Iris pigment epithelial cell (primary cell): ENCODE data around the gene NEK1.

ENCODE experiments used
- DNase-seq: peaks from one replicate; pipeline ENCODE4 v3.0.0-alpha.2; 2011; ENCODE audit warnings: low read depth

Gene NEK1, protein sequence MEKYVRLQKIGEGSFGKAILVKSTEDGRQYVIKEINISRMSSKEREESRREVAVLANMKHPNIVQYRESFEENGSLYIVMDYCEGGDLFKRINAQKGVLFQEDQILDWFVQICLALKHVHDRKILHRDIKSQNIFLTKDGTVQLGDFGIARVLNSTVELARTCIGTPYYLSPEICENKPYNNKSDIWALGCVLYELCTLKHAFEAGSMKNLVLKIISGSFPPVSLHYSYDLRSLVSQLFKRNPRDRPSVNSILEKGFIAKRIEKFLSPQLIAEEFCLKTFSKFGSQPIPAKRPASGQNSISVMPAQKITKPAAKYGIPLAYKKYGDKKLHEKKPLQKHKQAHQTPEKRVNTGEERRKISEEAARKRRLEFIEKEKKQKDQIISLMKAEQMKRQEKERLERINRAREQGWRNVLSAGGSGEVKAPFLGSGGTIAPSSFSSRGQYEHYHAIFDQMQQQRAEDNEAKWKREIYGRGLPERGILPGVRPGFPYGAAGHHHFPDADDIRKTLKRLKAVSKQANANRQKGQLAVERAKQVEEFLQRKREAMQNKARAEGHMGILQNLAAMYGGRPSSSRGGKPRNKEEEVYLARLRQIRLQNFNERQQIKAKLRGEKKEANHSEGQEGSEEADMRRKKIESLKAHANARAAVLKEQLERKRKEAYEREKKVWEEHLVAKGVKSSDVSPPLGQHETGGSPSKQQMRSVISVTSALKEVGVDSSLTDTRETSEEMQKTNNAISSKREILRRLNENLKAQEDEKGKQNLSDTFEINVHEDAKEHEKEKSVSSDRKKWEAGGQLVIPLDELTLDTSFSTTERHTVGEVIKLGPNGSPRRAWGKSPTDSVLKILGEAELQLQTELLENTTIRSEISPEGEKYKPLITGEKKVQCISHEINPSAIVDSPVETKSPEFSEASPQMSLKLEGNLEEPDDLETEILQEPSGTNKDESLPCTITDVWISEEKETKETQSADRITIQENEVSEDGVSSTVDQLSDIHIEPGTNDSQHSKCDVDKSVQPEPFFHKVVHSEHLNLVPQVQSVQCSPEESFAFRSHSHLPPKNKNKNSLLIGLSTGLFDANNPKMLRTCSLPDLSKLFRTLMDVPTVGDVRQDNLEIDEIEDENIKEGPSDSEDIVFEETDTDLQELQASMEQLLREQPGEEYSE (N-terminal part only)

DNA sequence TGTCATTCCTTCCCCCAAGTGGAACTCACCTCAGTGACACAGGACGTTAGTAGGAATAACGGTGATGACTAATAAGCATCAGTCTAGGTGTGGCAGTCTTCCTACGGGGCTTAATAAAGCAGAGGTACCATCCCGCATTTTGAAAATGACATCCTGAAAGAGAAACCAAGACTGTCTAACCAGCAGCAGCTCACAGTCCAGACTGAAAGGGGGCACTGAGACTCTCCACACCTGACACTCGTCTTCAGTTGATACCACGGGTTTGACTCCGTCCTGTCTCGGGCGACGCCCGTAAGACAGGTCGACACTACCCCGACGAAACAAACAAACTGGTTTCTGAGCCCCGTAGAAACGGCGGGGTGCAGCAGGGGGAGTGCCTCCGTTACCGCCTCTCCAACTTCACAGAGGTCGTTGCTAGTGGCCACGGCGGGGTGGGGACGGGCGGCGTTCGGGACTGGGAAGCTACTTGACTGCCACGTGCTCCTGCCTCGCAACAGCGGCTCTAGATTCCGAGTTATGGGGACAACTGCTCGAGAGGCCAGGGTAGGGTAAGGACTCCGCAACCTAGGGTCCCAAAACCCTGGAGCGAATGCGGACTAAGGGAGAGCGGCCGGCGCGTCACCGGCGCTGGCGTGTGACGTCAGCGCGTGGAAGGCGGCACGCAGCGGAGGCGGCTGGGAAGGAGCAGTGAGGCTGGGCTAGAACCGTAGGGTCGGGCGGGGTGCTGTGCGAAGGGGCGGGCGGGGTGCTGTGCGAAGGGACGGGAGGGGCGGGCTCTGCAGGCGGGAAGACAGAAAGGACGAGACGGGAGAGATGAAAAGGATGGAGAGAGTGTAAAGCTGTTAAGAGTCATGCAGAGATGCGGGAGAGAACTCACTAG, at the start of gene NEK1:
TSS of gene NEK1 (minus strand) at position 593 of the 880 bp plus-strand sequence. CDS start 9,953 bp downstream, outside the sequence.
- DNase-seq: peak; percentile 89

DNA sequence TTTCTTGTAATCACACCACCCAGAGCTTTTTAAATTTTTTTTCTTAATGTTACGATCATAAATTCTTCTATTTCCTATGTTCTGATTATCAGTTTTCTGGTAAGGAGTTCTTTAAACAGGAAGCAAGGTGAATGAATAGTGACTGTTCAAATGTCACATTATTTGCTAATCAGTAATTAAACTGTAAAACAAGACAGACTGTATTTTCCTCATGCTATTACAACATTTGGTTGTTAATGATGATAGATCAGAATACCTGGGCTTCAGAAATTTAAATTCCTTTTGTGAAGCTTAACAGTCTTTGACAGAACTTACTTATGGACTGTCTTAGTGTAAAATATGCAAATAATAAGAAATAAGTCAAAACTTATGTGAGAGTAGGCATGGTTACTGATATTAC, 49.4 kb upstream of the NEK1 start:
- DNase-seq: no peak

DNA sequence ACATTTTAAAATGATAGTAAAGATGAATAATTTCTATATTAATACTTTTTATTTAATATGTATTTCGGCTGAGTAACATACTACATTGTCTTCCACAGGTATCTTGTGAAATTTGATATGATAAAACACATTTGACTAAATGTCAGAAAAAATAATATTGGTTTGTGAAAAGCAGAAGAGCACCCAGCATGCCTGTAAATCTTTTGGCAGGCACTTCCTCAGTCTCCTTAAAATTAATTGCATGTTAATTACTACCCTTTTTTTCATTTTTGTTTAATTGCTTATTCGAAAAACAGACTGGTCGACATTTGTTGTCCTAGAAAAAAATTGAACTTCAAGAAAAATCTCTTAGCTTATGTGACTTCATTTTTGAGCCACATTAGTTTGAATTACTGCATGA, 48.5 kb upstream of the NEK1 start:
- DNase-seq: no peak

DNA sequence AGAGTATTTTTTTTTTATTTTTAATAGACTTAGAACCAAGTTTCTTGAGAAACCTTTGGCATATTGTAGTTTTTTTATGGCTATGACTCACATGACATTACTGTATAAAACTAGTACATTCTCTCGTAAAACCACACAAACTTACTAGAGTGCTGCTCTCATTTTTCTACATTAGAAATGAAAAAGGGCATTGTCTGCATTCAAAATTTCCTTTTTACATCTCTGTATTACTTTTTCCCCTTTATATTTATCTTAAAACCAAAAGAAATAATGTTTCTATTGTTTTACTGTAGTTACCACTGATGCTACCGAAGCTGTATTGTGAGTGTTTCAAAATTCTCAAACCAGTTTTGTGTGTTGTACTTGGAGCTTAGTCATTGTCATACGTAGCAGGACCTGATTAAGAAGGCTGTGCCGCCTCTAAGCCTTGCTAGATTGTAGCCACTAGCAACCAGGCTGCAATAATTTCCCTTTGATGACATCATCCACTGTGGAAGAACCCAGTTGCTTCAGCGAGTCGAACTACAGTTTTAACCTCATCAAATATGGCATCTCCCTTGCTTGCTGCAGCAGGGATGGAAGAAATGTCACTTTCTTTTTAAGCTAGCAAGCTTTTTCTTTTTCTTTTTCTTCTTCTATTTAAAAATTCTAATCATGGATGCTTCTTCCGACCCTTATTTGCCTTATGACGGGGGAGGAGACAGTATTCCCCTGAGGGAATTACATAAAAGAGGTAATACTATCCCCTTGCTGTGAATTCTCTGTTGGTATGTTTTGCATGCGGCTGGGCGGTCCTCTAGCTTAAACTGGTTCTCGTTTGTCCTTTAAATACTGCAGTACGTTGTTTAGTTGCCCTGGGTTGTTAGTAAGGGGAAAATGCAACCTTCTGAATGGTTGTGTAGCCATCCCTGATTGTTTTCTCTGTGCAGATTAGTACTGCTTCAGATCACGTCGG, 47.6 kb upstream of the NEK1 start:
- DNase-seq: peak; percentile 100

DNA sequence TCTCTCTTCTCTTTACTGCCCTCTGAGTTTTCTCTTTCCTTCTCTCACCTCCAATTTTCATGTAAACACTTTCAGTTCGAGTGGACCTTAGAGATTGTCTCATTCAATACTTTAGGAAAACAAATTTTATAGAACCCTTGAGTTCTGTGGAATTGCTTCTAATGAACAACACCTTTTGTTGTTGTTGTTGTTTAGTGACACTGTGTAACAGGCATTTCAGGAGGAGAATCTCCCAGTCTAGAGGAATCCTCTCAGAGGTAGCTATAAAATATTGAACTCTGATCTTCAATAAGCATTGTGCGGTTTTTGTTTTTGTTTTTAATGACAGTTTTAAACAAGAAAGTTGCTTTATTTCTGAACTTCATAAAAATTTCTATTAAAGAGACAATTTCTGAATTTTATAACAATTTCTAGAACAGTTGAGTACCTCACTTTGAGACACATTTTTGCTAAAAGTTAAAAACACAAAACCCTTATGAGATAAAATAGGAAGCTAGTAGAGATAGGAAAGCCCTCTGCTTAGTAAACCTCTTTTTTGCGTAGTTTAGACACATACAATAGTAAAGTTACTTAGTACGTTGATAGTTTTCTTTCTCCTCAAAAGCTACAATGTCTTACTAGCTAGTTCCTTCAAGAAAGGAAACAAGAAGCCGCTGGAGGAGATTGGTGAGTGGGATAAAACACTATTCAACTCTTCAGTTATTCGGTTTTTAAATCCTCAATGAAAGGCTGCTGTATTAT, 46.8 kb upstream of the NEK1 start:
- no peak for DNase-seq

DNA sequence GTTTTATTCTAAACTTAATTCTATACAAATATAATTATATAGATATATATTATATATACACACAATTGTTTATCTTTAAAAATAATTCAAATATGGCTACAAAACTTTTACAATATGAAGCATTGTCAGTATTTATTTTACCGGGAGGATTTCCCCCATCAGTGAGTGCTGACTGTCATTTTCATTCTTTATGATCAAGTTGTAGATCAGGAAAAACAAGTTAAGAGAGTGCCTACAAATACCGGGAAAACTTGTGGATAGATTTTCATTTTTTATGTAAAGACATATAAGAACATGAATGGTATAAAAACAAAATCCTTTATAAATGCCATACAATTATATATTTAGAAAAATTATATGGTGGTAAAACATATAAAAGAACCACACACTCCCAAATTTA, 45.8 kb upstream of the NEK1 start:
- no peak for DNase-seq

DNA sequence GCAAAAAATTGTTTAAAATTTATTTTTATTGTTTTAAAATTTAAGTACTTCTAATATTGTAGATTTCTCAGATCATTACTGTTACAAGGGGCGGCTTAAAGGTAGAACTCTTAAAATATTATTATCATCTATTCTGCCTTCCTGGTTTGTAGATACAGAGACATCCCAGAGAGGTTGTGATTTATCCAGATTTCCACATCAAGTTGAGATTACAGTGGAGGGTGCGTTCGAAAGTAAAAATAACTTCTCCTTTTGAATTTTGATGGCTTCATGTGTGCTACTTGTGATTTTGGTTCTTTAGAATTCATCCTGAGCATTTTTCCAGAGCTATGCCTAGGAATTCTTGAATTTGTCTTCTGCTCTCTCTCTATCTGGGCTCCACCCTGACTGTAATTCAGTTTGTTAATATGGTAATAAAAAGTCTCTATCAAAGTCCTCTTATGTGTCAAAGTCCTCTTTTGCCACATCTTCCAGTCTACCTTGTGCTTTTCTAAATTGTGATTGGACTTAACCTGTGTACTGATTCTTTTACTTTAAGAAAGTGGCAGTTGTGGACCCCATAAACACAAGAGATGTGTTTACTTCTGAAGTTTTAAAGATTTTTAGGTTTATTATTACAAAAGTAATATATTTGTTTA, 45.2 kb upstream of the NEK1 start:
- DNase-seq: no peak

DNA sequence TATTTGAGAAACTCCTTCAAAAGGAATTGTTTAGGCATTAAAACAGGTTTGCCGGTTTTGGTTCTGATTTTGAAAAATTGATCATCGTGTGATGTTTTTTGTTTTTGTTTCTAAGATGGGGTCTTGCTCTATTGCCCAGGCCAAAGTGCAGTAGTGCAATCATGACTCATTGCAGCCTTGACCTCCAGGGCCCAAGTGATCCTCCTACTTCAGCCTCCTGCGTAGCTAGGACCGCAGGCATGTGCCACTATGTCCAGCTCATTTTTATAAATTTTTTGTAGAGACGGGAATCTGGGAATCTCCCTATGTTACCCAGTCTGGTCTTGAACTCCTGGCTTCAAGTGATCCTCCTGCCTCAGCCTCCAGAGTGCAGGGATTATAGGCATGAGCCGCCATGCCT, 43.0 kb upstream of the NEK1 start:
- DNase-seq: no peak

DNA sequence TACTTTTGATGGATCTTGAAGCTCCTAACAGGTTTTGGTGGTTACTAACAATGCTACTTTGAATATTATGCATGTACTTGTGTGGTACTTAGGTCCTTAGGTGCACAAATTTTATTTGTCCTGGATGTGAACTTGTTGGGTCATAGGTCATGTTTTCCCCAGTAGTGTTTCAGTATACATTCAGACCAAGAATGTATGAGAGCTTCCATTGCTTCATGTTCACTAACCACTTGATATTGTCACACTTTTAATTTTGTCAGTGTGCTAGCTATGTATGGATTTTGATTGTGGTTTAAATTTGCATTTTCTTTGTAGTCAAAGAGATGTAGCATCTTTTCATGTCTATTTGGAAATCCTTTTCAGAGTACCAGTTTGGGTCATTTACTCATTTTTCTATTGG, 40.2 kb upstream of the NEK1 start:
- no peak for DNase-seq

DNA sequence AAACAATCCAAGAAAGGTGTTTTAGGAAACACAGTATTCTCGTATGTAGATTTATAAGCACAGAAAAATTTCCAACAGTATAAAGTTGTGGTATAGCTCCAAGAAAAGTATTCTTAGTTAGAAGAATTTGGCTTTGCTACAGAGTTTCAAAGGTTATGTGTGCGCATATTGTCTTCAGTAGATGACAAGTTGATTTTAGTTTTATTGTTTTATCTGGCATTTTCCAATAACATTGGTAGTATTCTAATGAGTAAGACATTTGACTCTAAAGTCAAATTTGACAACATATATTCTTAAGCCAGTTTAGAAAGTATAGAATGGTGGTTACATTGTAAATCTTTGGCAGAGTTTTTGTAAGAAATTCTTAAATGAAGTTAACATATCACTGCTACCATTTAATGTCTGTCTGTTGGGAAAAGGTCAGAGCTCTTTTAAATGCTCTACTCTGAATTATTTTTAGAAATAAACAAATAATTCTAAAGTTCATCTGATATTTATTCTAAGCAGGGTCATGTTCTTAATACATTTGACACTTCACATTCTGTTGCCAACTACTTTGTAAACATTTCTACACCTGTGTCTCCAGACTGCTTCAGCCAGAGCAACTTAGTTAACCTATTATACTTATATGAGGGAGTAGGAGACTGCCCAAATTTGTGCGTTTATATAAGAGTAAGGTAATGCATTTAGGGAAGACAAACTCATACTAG, 38.0 kb upstream of the NEK1 start:
- DNase-seq: no peak

DNA sequence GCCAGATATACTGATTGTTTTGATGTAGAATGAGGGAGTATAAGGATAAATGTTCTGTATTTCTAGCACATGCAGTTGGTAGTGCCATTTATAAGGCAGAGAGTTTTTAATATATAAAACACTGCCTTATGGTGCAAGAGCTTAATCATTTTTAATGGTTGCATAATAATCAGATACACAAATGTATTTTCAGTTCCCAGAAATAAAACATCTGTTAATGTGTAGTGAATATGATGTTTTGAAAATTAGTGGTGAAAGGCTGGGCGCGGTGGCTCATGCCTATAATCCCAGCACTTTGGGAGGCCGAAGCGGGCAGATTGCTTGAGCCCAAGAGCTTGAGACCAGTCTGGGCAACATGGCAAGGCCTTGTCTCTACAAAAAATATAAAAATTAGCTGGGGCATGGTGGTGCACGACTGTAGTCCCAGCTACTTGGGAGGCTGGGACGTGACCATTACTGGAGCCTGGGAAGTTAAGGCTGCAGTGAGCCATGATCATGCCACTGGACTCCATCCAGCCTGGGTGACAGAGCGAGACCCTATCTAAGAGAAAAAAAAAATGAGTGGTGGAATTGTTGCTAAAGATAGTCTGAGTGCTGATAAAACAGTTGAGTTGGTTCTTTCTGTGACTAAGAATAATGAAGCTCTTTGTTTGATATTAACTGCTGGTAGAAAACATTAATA, 37.3 kb upstream of the NEK1 start:
- DNase-seq: no peak

DNA sequence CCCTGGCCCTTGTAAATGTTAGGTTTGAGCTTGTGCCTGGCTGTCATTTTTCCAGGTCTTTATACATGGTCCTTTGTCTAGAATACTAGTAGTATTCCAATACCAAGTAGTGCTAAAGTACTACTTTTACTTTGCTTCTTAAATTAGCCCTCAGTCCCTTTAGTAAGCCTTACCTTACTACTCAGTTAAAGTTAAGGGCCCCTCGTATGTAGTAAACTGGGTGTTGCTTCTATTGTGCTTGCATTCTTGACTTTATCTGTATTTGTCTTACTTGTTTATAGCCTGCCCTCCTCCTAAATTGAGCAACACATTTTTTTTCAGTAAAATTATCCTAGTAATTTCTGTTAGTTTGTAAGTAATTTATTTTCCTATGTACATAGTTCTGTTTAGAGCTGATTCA, 33.2 kb upstream of the NEK1 start:
- no peak for DNase-seq

DNA sequence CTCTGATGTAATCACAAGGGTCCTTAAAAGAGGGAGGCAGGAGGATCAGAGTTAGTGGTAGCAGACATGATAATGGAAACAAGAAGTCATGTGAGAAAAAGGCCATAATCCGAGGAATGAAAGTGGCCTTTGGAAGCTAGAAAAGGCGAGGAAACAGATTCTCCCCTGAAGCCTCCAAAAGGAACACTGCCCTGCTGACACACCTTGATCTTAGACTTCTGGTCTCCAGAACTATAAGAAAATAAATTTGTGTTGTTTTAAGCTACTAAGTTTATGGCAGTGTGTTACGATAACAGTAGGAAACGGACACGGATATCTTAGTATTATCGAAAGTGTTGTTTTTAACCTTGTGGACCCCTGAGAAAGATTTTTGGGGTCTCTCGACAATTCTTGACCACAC, 32.4 kb upstream of the NEK1 start:
- no peak for DNase-seq

DNA sequence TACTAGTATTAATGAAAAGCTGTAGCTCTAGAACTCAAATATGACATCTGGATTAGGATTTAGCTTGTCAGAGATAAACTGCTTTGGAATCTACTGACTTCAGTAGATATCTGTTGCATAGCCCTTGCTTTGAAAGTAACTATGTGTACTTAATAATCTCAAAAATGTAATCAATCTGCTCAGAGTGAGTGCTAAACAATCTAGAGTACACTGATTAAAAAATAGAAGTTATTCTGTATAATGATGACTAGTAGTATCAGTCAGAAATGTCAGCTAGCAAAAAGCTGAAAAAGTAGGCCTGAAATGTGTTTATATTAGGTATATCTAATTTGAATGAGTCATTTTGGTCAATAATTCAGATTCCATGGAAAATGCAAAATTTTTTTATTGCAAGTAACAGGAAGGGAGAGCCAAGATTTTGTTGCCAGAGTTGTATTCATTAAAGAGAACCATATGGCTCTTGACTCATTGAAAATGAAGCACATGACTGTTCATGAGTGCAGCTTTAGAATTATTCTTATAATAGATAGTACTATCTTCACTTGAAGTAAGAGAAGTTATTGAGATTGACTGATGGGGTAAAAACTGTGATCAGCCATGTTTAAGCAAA, 28.0 kb upstream of the NEK1 start:
- DNase-seq: peak; percentile 79

DNA sequence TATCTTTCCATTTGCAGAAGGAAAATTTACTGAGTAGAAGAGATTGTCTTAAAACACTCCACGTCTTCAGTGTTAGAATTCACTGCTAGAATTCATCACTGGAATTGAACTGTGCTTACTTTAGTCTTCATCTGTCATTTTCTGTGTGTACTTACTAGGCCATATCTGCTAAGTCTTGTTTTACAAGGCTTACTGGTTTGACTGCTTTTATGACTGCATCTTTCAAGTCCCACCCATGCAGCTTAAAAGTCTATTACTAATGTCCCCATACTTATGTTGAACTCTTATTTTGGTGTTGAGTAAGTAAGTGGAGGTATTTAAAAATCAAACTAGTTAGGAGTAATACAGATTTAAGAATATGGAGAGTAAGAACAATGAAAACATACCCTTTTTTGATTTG, 22.6 kb upstream of the NEK1 start:
- DNase-seq: no peak

DNA sequence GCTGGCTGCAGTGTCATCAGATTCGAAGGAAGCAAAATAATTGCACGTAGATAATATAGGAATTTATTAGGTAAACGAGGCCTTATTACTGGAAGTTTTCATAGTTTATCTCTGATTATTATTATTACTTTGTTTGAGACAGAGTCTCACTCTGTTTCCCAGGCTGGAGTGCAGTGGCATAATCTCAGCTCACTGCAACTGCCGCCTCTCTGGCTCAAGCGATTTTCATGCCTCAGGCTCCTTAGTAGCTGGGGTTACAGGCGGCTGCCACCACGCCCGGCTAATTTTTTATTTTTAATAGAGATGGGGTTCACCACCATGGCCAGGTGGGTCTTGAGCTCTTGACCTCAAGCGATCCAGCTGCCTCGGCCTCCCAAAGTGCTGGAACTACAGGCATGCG, 20.5 kb upstream of the NEK1 start:
- no peak for DNase-seq

DNA sequence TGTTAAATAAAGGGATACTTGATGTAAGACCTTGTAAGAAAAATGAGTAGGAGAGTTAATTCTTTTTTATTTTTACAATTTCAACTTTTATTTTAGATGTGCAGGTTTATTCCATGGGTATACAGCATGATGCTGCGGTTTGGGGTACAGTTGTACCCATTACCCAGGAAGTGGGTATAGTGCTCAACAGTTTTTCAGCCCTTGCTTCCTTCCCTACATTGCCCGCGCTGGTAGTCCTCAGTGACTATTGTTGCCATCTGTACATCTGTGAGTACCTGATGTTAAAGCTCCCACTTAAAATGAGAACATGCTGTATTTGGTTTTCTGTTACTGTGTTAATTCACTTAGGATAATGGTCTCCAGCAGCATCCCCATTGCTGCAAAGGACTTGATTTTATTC, 17.7 kb upstream of the NEK1 start:
- no peak for DNase-seq

DNA sequence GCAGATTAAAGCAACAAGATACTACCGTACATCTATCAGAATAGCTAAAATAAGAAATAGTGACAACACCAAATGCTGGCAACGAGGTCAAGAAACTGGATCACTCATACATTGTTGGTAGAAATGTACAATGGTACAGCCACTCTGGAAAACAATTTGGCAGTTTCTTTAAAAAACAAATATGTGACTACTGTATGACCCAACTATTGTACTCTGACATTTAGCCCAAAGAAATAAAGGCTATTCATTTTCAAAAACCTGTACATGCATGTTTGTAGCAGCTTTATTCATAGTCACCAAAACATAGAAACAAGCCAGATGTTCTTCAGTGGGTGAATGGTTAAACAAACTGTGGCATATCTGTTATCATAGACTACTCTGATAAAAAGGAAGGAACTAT, 16.2 kb upstream of the NEK1 start:
- DNase-seq: no peak
